Gastrocnemius medialis (tissue), 4 donors: Measurements from ENCODE around the gene C9orf40. TPM values are rescaled to one million over a fixed set of nuclear protein-coding genes. Genes with fewer than 3 reads are reported as not detected.

Experiments used
- ATAC-seq, 2 donors: fragments of 150-250 bp; one replicate each; pipeline ENCODE4 v1.9.1; 2016
- DNase-seq, 2 donors: peaks; one replicate each; pipeline ENCODE4 v3.0.0-alpha.2; 2019
- H3K27ac ChIP-seq, 4 donors: fragments of 200-600 bp; sonication (generic); 1 replicate in 1 of 4; 2 replicates in 3 of 4; pipeline ENCODE4 v1.5.1; 2016 to 2018; ENCODE audit warnings: mild to moderate bottlenecking in 2 of 4, moderate library complexity in 1 of 4
- H3K27me3 ChIP-seq, 3 donors: fragments of 200-600 bp; sonication (generic) in 2 of 3; 1 replicate in 1 of 3; 2 replicates in 2 of 3; pipeline versions ENCODE4 v1.5.1 to v1.6.0; 2016 to 2019; ENCODE audit warnings: mild to moderate bottlenecking in 1 of 3, moderate library complexity in 1 of 3
- H3K36me3 ChIP-seq, 2 donors: fragments of 200-600 bp; sonication (generic) in 1 of 2; one replicate each; pipeline ENCODE4 v1.5.1; 2017 to 2018
- H3K4me1 ChIP-seq, 2 donors: fragments of 200-600 bp; sonication (generic) in 1 of 2; one replicate each; pipeline ENCODE4 v1.5.1; 2016 to 2017; ENCODE audit warnings: mild to moderate bottlenecking in 2 of 2
- H3K4me3 ChIP-seq, 4 donors: fragments of 200-600 bp; sonication (generic) in 3 of 4; 1 replicate in 1 of 4; 2 replicates in 3 of 4; pipeline ENCODE4 v1.5.1; 2016 to 2019; ENCODE audit warnings: mild to moderate bottlenecking in 2 of 4
- H3K9me3 ChIP-seq, 3 donors: fragments of 200-600 bp; sonication (generic) in 2 of 3; 1 replicate in 1 of 3; 2 replicates in 2 of 3; pipeline ENCODE4 v1.5.1; 2016 to 2019
- POLR2A ChIP-seq, 2 donors: fragments of 450-650 bp; IDR thresholded peaks; one replicate each; pipeline ENCODE4 v1.6.1; 2017; ENCODE audit warnings: antibody characterized with exemption in 2 of 2, mild to moderate bottlenecking in 2 of 2, moderate library complexity in 2 of 2
- in situ Hi-C, 4 donors: fragments of 200-750 bp; cut with MboI; loops; one replicate each; pipeline versions ENCODE4 v1.15.0 to v1.8.0; 2017; ENCODE audit warnings: low sequenced_read_pairs in 4 of 4
- intact Hi-C: fragments of 100-400 bp; cut with DNase I; formaldehyde crosslinking; loops from one replicate; pipeline ENCODE4 v1.15.1; 2023; ENCODE audit warnings: low total_unique reads
- total RNA-seq, 4 donors: library from RNA; depleted of rRNA; stranded (reverse); fragments of >200 nt; gene quantifications; one replicate each; pipeline versions ENCODE4 v1.1.0 to v1.2.3, GENCODE V29; 2016
- TF ChIP-seq, protein P1 (sequence below), 5 experiments: fragments of 450-650 bp in 3 of 5; fragments of 200-600 bp in 2 of 5; sonication (generic) in 2 of 5; IDR thresholded peaks in 4 of 5; conservative IDR thresholded peaks in 1 of 5; 1 replicate in 4 of 5; 2 replicates in 1 of 5; pipeline ENCODE4 v1.5.1; 2016 to 2019; ENCODE audit warnings: antibody characterized with exemption in 5 of 5, mild to moderate bottlenecking in 3 of 5, moderate library complexity in 3 of 5

Gene C9orf40
- total RNA-seq, 4 donors from 2014 or later: 1.2 to 4.2 (median 2.6) TPM

DNA sequence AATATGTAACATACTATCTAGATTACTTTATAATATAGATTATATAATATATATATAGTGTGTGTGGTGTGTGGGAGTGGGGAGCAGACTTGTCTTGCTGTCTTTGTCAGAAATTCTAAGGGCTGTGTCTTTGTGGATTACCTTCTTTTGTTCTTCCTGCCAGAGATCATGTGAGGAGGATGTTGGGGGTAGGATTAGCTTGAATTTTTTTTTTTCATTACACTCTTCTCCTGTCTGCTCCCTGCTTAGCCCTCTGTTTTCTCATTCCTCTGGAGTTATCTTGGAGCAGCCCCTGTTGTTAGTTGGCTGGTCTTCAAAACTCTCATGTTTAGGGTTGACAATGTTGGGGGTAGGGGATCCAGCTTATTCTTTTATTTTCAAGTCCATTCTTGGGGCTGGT is 21.0 kb upstream of the C9orf40 start:
- intact Hi-C loops: no loop called here

GRCh38 chr9:74963056-74963455 is 10.3 kb upstream of the C9orf40 start:
- Histone ChIP-seq H3K27ac (no peak overlapping the region), H3K9me3 (no peaks in the 10 kb centered on the region), H3K4me1 (no peaks in the 10 kb centered on the region), H3K27me3 (no peaks in the 10 kb centered on the region), H3K36me3 (no peaks in the 10 kb centered on the region), H3K4me3 (no peak overlapping the region)
- in situ Hi-C loops (no loop called here), intact Hi-C loops (no loop called here)
- ATAC-seq: no peak
- no peak for DNase-seq
- no peak for TF ChIP-seq POLR2A (IDR thresholded peaks at IDR 0.05)
- TF ChIP-seq, protein P1, sequence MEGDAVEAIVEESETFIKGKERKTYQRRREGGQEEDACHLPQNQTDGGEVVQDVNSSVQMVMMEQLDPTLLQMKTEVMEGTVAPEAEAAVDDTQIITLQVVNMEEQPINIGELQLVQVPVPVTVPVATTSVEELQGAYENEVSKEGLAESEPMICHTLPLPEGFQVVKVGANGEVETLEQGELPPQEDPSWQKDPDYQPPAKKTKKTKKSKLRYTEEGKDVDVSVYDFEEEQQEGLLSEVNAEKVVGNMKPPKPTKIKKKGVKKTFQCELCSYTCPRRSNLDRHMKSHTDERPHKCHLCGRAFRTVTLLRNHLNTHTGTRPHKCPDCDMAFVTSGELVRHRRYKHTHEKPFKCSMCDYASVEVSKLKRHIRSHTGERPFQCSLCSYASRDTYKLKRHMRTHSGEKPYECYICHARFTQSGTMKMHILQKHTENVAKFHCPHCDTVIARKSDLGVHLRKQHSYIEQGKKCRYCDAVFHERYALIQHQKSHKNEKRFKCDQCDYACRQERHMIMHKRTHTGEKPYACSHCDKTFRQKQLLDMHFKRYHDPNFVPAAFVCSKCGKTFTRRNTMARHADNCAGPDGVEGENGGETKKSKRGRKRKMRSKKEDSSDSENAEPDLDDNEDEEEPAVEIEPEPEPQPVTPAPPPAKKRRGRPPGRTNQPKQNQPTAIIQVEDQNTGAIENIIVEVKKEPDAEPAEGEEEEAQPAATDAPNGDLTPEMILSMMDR (IDR thresholded peaks at IDR 0.05 in 4 of 5, conservative IDR thresholded peaks at IDR 0.05 in 1 of 5): no peak

More for the DNA sequence above, 21.0 kb upstream of the C9orf40 start:
- no peak for TF ChIP-seq POLR2A (IDR thresholded peaks at IDR 0.05)
- TF ChIP-seq, protein P1 (IDR thresholded peaks at IDR 0.05 in 4 of 5, conservative IDR thresholded peaks at IDR 0.05 in 1 of 5): no peak
- H3K27ac ChIP-seq: no peak overlapping the region
- H3K36me3 ChIP-seq: no peaks in the 10 kb centered on the region
- H3K4me1 ChIP-seq: no peaks in the 10 kb centered on the region
- H3K27me3 ChIP-seq: no peaks in the 10 kb centered on the region
- H3K9me3 ChIP-seq: no peaks in the 10 kb centered on the region
- in situ Hi-C loops: no loop called here
- DNase-seq (no peak), ATAC-seq (no peak)
- H3K4me3 ChIP-seq: no peak overlapping the region

DNA sequence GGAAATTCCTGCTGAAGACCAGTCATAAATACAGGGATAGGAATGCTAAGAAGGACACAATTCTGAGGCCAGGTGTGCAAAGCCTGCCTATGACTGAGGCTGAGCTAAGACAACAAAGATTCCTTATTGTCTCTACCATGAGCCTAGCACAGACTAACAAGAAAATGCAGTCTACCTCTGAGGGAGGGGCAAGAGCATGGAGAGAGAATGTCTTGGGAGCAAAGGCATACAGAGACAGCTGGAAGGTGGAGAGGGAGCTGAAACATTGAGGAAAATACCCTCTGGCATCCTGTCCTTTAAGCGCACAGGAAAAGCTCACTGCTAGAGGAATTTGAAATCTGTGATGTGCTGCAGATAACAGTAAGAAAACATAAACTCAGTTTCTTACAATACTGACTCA is 8.8 kb upstream of the C9orf40 start:
- in situ Hi-C loops (no loop called here), intact Hi-C loops (no loop called here)
- H3K36me3 ChIP-seq: no peaks in the 10 kb centered on the region
- no peak overlapping the region for H3K4me3 ChIP-seq
- no peak for ATAC-seq
- no peak overlapping the region for H3K27ac ChIP-seq
- no peaks in the 10 kb centered on the region for H3K4me1 ChIP-seq
- DNase-seq: no peak
- no peak for TF ChIP-seq POLR2A (IDR thresholded peaks at IDR 0.05)
- TF ChIP-seq, protein P1 (IDR thresholded peaks at IDR 0.05 in 4 of 5, conservative IDR thresholded peaks at IDR 0.05 in 1 of 5): no peak
- no peaks in the 10 kb centered on the region for H3K27me3 ChIP-seq
- H3K9me3 ChIP-seq: no peaks in the 10 kb centered on the region

DNA sequence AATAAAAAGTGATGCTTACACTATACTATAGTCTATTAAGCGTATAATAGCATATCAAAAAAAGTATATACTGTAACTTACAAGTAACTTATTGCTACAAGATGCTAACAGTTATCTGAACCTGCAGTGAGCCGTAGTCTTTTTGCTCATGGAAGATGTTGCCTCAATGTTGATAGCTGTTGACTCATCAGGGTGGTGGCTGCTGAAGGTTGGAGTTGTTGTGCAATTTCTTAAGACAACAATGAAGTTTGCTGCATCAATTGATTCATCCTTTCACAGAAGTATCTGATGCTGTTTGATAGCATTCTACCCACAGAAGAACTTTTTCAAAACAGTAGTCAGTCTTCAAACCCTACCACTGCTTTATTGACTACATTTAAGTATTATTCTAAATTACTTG is 7.8 kb upstream of the C9orf40 start:
- Histone ChIP-seq H3K4me3 (no peak overlapping the region), H3K27ac (no peak overlapping the region), H3K4me1 (no peaks in the 10 kb centered on the region), H3K36me3 (no peaks in the 10 kb centered on the region), H3K27me3 (no peaks in the 10 kb centered on the region), H3K9me3 (no peaks in the 10 kb centered on the region)
- ATAC-seq (no peak), DNase-seq (no peak)
- in situ Hi-C loops (no loop called here), intact Hi-C loops (no loop called here)
- TF ChIP-seq POLR2A (IDR thresholded peaks at IDR 0.05): no peak
- TF ChIP-seq, protein P1 (IDR thresholded peaks at IDR 0.05 in 4 of 5, conservative IDR thresholded peaks at IDR 0.05 in 1 of 5): no peak

DNA sequence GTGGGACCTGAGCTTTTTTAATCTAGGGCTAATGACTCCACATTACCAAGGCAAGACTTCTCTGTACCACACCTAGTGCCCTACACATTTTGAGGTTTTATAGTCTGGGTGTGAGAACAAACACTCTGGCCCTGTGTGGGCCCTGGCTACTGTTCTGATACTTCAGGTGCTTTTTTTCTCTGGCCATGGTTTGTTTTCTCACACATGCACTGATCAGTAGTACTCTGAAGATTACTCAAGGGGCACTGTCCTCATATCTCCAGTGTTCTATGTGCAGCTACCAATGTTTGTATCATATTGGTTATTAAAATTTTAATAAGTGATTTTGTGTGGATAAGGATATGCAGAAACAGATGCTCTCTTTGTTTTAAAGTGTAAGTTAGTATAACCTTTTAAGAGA is 5.9 kb upstream of the C9orf40 start:
- in situ Hi-C loops: loop anchor here in 1 of 4 donors (10.0 kb wide), 2 partner anchors 66 to 116 kb away; partner anchors contain the start of gene CARNMT1
- no peaks in the 10 kb centered on the region for H3K9me3 ChIP-seq
- no peaks in the 10 kb centered on the region for H3K4me1 ChIP-seq
- no peak for TF ChIP-seq POLR2A (IDR thresholded peaks at IDR 0.05)
- TF ChIP-seq, protein P1 (IDR thresholded peaks at IDR 0.05 in 4 of 5, conservative IDR thresholded peaks at IDR 0.05 in 1 of 5): no peak
- DNase-seq (no peak), ATAC-seq (no peak)
- H3K36me3 ChIP-seq: no peaks in the 10 kb centered on the region
- no peak overlapping the region for H3K4me3 ChIP-seq
- H3K27me3 ChIP-seq: no peaks in the 10 kb centered on the region
- intact Hi-C loops: no loop called here
- no peak overlapping the region for H3K27ac ChIP-seq
